ENCODE data around the gene RTRAF. TPM values are rescaled to one million over a fixed set of nuclear protein-coding genes. Genes with fewer than 3 reads are reported as not detected.

Gene RTRAF
- 168 and 175 TPM in 2 replicates for total RNA-seq

GRCh38 chr14:51989293-51990234, at the start of gene RTRAF:
RTRAF (plus strand) TSS chr14:51989546; CDS start chr14:51989640, 94 bp downstream.
- intact Hi-C loops (cut with micrococcal nuclease), result loop anchor here (1.0 to 10.0 kb wide), 13 partner anchors 10 to 1165 kb away; partner anchors contain the start of genes DDHD1, FRMD6, GNG2 and GNPNAT1

- intact Hi-C loops (cut with micrococcal nuclease), result no loop called here
Measured at GRCh38 chr14:51939755-51940301, 49.5 kb upstream of the RTRAF start.

DNA sequence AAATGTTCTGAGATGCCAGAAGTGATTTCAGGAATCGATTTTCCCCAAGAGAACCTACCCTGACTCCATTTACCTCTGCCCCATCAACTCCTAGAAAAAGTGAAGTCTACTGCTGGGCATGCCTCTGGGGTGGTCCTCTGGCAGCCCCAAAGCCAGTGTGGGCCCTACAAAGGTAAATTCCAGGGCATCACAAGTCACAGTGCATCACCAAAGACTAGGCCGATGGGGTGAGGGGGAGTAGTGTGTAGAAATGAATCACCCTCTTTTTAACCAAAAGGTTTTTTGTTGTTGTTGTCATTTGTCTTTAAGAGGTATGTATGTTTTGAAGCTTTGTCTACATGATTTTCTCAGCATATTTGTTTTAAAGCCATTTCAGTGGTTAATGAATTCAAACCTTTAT, 46.4 kb upstream of the RTRAF start:
- intact Hi-C loops (cut with micrococcal nuclease), result no loop called here

- intact Hi-C loops (cut with micrococcal nuclease), result no loop called here
Measured at GRCh38 chr14:51950007-51950406, 39.3 kb upstream of the RTRAF start.

GRCh38 chr14:51951656-51952055, 37.7 kb upstream of the RTRAF start:
- intact Hi-C loops (cut with micrococcal nuclease), result no loop called here

DNA sequence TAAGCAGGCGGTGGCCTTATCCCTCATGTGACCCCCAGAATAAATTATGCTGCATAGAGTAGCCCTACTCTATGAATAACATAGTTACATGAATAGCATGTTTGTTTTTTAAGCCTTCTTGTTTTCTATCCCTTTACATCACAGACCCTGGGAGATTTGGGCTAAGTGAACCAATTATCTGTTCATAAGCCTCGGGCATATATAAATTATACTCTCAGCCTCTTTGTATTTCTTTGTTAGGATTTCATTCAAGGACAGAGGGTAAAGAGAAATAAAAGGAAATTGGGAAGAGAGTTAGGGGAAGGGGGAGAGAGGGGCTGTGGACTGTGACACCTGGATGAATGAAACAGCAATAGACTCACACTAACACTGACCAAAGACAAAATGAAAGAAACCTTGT, 35.3 kb upstream of the RTRAF start:
- intact Hi-C loops (cut with micrococcal nuclease), result no loop called here

DNA sequence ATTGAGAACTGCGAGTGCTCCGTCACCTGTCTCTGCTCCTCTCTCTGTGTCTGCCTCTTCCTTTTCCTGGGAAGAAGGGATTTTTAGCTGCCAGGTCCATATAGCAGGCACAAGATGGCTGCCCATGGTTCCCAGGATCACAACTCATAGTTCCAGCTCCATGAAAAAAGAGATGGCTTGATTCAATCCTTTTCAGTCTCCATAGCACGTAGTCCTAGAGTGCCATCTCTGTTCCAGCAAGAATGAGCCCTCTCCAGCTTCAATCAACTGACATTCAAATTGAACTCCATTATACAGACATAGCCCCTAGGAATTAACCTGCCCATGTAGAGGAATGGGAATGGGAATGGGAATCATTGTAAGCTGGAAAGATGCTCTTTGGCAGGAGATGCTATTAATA, 34.7 kb upstream of the RTRAF start:
- intact Hi-C loops (cut with micrococcal nuclease), result no loop called here

DNA sequence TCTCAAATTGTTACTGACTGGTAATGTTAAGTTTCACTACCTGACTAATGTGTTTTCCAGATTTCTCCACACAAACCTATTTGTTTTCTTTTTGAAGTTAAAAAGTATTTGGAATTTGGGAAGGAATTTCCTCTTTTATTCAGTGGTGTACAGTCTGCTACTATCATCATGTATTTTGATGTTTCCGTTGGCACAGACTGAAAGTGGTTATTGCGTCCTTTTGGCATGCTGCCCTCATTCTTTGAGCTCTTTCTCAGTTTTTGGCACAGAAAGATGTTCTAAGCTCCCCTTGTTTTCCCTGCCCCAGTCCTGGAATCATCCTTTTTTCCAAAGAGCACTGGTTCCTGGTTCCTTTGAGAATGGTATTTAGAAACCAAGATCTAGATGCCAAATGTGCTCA, 31.4 kb upstream of the RTRAF start:
- intact Hi-C loops (cut with micrococcal nuclease), result no loop called here

DNA sequence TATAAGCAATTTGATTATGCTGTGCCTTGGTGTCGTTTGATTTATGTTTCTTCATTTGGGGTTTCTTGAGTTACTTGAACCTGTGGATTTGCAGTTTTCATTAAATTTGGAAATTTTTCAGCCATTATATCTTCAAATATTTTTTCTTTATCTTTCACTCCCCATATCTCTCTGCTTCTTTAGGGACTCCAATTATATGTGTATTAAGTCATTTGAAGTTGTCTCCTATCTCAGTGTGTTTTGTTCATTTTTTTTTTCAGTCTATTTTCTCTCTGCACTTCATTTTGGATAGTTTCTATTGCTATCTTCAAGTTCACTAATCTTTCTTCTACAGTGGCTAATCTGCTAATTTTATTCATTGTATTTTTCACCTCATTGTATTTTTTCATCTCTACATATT, 29.4 kb upstream of the RTRAF start:
- intact Hi-C loops (cut with micrococcal nuclease), result no loop called here

DNA sequence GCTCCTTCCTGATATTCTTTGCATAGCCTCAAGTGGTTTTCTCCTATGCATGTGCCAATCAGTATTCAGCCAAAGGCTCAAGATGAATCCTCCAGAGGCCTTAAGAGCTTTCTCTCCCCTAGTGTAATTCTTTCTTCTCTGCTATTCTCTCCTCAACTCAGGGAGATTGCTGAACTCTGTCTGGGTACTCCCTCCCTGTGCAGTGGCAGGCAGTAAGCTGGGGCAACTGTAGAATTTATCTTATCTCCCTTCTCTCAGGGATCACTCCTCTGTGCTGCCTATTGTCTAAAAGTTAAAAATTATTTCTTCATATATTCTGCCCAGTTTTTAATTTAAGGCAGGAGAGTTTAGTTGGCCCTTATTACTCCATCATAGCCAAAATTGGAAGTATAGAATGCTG, 28.5 kb upstream of the RTRAF start:
- intact Hi-C loops (cut with micrococcal nuclease), result no loop called here

GRCh38 chr14:51962711-51963110, 26.6 kb upstream of the RTRAF start:
- intact Hi-C loops (cut with micrococcal nuclease), result no loop called here

- intact Hi-C loops (cut with micrococcal nuclease), result no loop called here
Measured at GRCh38 chr14:51963286-51963685, 26.1 kb upstream of the RTRAF start.

- intact Hi-C loops (cut with micrococcal nuclease), result no loop called here
Measured at GRCh38 chr14:51967521-51967920, 21.8 kb upstream of the RTRAF start.

DNA sequence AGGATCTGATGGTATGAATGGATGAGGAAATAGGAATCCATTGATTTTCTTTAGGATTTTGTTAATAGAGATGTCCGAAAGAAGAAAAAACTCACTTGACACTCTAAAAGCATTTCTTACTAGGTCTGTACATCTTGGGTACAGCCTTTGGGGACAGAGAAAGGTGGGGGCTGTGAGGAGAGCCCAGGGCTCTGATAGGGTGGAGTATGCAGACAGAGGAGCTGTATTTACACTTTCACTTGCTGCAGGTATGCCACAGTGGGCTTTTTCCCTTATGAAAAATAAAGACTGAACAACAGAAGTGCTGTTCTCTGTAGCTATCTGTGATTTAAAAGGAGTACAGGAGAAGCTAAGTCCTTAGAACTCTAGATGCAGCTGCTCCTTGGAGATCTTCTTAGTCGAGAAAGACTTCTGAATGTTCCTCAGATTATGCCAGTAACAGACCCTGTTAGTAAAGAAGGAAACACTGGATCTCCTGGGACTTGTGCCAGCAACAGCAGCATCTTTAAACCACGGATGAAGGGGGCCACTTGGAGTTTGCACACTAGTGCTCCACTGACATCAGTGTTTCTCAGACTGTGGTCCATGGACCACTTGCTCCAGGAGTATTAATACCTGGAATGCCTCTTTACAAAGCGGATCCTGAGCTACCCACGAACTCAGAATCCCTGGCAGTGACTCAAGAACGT, 19.4 kb upstream of the RTRAF start:
- intact Hi-C loops (cut with micrococcal nuclease), result no loop called here

DNA sequence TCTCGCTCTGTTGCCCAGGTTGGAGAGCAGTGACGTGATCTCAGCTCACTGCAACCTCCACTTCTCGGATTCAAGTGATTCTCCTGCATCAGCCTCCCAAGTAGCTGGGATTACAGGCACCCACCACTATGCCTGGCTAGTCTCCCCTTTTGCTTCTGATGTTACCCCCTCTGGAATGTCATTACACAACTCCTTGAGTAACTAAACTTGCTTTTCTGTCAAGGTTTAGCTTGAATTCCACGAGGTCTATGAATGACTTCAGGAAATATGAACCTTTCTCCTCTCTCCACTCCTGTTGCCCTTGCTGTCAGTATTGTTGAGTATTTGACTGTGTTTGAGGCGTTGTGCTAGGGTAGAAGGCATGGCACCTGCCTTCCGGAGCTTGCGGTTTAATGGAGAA, 16.8 kb upstream of the RTRAF start:
- intact Hi-C loops (cut with micrococcal nuclease), result no loop called here

DNA sequence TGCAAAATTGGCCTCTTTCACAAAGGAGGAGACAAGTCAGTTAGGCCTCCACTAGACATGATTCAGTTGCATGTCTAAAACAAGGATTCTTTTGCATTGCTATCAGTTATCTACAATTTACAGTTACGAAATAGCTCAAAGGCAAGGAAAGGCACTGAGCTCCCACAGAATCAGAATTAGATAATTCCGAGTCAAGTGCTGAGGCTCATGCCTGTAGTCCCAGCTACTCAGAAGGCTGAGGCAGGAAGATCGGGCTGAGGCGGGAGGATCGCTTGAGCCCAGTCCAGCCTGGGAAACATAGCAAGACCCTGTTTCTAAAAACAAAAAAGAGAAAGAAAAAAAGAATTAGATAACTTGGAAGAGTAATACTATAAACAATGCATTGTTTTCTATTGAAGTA, 12.3 kb upstream of the RTRAF start:
- intact Hi-C loops (cut with micrococcal nuclease), result loop anchor here (5.0 kb wide), 1 partner anchor 150 kb away; no protein-coding TSS in a partner anchor

- intact Hi-C loops (cut with micrococcal nuclease), result loop anchor here (1.0 to 5.0 kb wide), 7 partner anchors 11 to 694 kb away; partner anchors contain the start of gene RTRAF
Measured at GRCh38 chr14:51978681-51979085, 10.7 kb upstream of the RTRAF start.

DNA sequence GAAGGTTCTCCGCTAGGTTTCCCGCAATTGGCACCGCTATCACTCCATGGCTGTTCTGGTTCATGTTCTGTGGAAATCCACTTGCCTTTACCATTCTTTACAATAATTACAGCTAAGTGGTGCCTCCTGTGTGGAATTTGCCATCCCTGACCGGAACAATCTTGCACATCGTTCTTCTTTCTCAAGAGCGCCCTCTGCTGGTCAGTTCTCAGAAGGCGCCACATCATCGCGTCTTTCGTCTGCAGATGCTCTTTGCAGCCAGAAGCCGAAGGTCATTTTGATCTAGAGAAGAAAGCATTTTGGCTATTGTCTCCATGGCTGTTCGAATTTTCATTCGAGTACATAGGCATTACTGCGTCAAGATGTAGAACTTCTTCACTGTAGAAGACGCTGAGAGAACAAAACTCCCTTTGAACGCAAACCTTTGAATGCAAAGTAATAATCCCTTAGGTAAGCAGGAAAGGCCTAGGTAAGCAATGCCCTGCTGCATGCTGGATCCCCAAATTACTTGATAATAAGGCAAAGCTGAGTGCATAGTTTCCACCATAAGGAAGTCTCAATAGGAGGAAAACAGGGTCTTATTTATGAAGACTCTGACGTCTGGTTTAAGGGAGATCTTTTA, 10.1 kb upstream of the RTRAF start:
- intact Hi-C loops (cut with micrococcal nuclease), result loop anchor here (1.0 to 5.0 kb wide), 7 partner anchors 10 to 694 kb away; partner anchors contain the start of gene RTRAF

- intact Hi-C loops (cut with micrococcal nuclease), result no loop called here
Measured at GRCh38 chr14:51981218-51981854, 8.0 kb upstream of the RTRAF start.

DNA sequence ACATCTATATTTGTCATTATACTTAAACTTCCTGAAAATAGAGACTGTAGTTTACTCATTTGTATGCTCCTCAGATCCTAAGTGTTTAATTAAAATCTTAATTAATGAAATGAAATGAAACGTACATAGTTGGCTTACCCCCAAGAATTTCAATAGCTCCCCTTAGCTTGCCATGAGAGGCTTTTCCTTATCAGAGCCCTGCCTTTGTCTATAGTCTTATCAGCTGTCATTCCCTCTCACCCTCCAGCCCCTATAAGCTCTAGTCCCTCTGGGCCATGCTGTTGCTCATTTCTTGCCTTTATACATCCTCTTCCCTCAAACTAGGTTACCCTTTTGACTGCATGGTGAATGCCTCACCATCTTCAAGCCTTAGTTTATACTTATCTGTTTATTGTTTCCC, 1.1 kb upstream of the RTRAF start:
- intact Hi-C loops (cut with micrococcal nuclease), result loop anchor here (2.0 to 5.0 kb wide), 3 partner anchors 365 to 803 kb away; partner anchors contain the start of genes GNPNAT1 and TMX1

GRCh38 chr14:51990488-51990887, 1.1 kb downstream of the RTRAF start:
- intact Hi-C loops (cut with micrococcal nuclease), result loop anchor here (5.0 to 10.0 kb wide), 4 partner anchors 664 to 1166 kb away; partner anchors contain the start of gene DDHD1
